Cardiac muscle cell (in vitro differentiated cells and primary cell): Measurements from ENCODE around the gene ERCC8. TPM values are rescaled to one million over a fixed set of nuclear protein-coding genes. Genes with fewer than 3 reads are reported as not detected.

Source experiments
- DNase-seq, 2 donors: peaks; one replicate each; pipeline versions ENCODE4 v3.0.0 to v3.0.0-alpha.2; 2010 to 2017; ENCODE audit warnings: low read depth in 1 of 2, low spot score in 1 of 2
- H3K27ac ChIP-seq: fragments of 200-600 bp; sonication (generic); 2 replicates; pipeline ENCODE4 v1.5.1; 2016
- H3K27me3 ChIP-seq: fragments of 200-600 bp; sonication (generic); 2 replicates; pipeline ENCODE4 v1.6.0; 2016; ENCODE audit warnings: control low read depth
- H3K36me3 ChIP-seq: fragments of 200-600 bp; sonication (generic); 2 replicates; pipeline ENCODE4 v1.5.1; 2016; ENCODE audit warnings: control low read depth
- H3K4me1 ChIP-seq: fragments of 200-600 bp; sonication (generic); 2 replicates; pipeline ENCODE4 v1.8.1; 2017; ENCODE audit warnings: low read depth, mild to moderate bottlenecking, mixed run types
- H3K4me3 ChIP-seq: fragments of 200-600 bp; sonication (generic); 2 replicates; pipeline ENCODE4 v1.5.1; 2016; ENCODE audit warnings: mild to moderate bottlenecking
- H3K9me3 ChIP-seq: fragments of 200-600 bp; sonication (generic); 2 replicates; pipeline ENCODE4 v1.5.1; 2017; ENCODE audit warnings: low read depth, mild to moderate bottlenecking, control low read depth
- polyA plus RNA-seq: library from polyadenylated mRNA; unstranded; fragments of >200 nt; fragmentation: Nextera tagmentation; extraction: Ambion mirVana; gene quantifications from 2 replicates; pipeline ENCODE4 v1.2.1, GENCODE V29; 2016
- total RNA-seq: library from RNA; depleted of rRNA; stranded (reverse); fragments of >200 nt; gene quantifications from 2 replicates; pipeline ENCODE4 v1.2.3, GENCODE V29; 2016
- TF ChIP-seq, protein P1 (sequence below): IDR thresholded peaks from 2 replicates; pipeline ENCODE4 v1.5.1; 2012; ENCODE audit warnings: low read depth, mild to moderate bottlenecking, low read length

The ERCC8 gene
- total and polyA plus RNA-seq, 2 experiments from 2014 or later = 9.7 to 19.1 TPM

DNA sequence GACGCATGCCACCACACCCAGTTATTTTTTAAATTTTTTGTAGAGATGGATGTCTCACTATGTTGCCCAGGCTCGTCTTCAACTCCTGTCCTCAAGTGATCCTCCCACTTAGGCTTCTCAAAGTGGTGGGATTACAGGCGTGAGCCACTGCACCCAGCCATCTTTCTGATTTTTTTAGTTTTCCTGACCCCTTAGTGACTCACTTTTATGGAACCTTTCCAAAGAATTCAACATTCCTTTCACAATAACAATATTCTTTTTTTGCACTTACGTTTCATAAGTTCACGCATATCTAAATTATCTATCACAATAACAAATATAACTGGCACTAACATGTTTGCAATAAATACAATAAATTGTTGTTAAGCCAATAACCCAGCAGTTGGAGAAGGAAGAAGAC is 109.3 kb downstream of the ERCC8 start:
- Histone ChIP-seq H3K27ac (no peak overlapping the region), H3K36me3 (no peaks in the 10 kb centered on the region), H3K27me3 (peaks cover 13% of the 10 kb centered on the region), H3K9me3 (no peaks in the 10 kb centered on the region), H3K4me1 (no peaks in the 10 kb centered on the region), H3K4me3 (no peak overlapping the region)
- TF ChIP-seq, protein P1, sequence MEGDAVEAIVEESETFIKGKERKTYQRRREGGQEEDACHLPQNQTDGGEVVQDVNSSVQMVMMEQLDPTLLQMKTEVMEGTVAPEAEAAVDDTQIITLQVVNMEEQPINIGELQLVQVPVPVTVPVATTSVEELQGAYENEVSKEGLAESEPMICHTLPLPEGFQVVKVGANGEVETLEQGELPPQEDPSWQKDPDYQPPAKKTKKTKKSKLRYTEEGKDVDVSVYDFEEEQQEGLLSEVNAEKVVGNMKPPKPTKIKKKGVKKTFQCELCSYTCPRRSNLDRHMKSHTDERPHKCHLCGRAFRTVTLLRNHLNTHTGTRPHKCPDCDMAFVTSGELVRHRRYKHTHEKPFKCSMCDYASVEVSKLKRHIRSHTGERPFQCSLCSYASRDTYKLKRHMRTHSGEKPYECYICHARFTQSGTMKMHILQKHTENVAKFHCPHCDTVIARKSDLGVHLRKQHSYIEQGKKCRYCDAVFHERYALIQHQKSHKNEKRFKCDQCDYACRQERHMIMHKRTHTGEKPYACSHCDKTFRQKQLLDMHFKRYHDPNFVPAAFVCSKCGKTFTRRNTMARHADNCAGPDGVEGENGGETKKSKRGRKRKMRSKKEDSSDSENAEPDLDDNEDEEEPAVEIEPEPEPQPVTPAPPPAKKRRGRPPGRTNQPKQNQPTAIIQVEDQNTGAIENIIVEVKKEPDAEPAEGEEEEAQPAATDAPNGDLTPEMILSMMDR = no peak
- DNase-seq = peak in 1 of 2 donors; percentile 27

DNA sequence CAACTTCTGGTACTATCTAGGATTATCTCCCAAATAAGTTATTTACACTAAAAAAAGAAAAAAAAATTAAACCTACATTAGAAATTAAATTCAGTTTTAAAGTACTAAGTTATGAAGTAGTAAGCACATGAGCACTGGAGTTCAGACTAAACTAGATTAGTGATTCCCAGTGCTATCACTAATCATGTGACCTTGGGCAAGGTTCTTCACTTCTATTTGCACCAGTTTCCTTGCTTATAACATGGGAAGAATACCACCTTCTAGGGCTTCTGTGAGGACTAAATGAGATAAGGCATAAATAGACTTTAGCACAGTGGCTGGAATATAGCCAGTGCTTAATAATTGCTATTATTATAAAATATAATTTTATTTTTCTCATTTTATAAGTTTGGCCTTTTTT is 111.3 kb downstream of the ERCC8 start:
- TF ChIP-seq, protein P1 = no peak
- Histone ChIP-seq H3K27me3 (peaks cover 3% of the 10 kb centered on the region), H3K36me3 (no peaks in the 10 kb centered on the region), H3K9me3 (no peaks in the 10 kb centered on the region), H3K4me1 (no peaks in the 10 kb centered on the region), H3K27ac (no peak overlapping the region), H3K4me3 (no peak overlapping the region)
- no peak for DNase-seq

DNA sequence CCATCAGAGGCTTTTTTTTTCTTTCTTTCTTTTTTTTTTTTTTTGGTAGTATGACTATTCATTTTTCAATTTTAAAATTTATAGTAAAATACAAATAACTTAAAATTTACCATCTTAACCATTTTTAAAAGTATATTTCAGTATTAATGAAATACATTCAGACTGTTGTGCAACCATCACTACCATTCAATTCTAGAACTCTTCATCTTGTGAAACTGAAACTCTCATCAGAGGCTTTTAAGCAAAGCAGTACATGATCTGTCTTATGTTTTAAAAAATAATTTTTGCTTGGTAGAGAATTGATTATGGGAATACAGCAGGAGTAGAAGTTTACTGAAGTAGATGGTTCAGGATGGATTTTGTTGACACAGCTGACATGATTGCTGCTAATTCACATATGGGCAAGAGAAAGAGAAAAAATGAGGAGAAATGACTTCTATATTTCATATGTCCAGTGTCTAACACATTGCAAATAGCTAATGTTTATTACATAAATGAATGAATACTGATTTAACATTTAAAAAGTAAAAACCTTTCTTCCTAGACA is 114.2 kb downstream of the ERCC8 start:
- H3K36me3 ChIP-seq = no peaks in the 10 kb centered on the region
- H3K27ac ChIP-seq = no peak overlapping the region
- TF ChIP-seq, protein P1 = no peak
- H3K27me3 ChIP-seq = no peaks in the 10 kb centered on the region
- H3K9me3 ChIP-seq = no peaks in the 10 kb centered on the region
- no peak for DNase-seq
- H3K4me3 ChIP-seq = no peak overlapping the region
- no peaks in the 10 kb centered on the region for H3K4me1 ChIP-seq

DNA sequence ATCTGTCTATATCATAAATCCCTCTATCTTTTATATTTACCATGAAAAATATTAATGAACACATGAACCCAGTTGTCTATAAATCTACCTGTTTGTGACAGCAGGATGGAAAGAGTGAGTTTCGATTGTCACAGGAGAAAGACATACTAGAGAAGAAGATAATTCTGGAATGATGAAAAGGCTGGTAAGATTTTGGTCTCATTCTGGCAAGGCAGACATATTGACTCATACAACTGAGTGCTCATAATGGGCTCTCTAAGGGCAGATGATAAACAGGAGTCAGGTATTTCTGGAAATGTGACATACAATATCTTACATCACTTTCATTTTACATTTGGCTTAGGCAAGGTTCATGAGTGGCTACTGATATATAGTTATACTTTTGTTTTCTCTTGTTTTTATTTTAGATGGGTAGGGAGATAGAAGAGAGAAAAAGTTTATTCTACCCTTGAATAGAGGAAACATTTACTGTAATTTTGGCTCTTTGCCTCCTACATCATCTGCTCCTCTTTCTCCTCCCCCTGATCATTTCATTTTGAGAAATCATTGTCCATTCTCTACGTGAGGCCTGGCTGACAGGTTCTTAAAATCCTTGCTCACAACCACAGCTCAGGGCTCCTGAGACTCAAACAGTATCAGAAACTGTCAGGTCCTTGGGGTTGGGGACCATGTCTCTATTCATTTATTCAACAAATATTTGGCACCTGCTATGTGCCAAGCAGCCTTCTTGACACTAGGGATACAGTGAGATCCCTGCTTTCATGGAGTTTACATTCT is 115.2 kb downstream of the ERCC8 start:
- H3K9me3 ChIP-seq = no peaks in the 10 kb centered on the region
- H3K36me3 ChIP-seq = no peaks in the 10 kb centered on the region
- TF ChIP-seq, protein P1 = no peak
- no peaks in the 10 kb centered on the region for H3K27me3 ChIP-seq
- no peak overlapping the region for H3K27ac ChIP-seq
- H3K4me1 ChIP-seq = no peaks in the 10 kb centered on the region
- no peak overlapping the region for H3K4me3 ChIP-seq
- no peak for DNase-seq

DNA sequence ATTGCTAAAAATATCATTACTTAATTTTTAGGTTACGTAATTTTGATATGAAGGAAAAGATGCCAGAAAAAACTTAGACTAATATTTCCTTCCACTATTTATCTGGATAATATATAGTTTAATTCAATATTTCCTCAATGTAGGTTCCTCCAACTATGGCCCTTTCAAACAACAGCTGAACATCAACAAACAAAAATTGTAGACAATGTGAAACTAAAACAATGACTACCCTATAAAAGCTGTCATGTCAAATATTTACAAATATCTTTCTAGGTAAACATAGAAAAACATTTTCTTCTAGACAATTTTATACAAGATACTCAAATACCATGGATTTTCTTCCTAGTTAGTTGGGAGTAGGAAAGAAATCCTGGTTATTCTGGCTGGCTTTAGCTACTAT is 117.7 kb downstream of the ERCC8 start:
- Histone ChIP-seq H3K36me3 (no peaks in the 10 kb centered on the region), H3K4me1 (no peaks in the 10 kb centered on the region), H3K9me3 (no peaks in the 10 kb centered on the region), H3K4me3 (no peak overlapping the region), H3K27me3 (no peaks in the 10 kb centered on the region), H3K27ac (no peak overlapping the region)
- TF ChIP-seq, protein P1 = no peak
- no peak for DNase-seq
